Glomerular visceral epithelial cell (primary cell): ENCODE results near the gene ZSWIM2.
"Not testable (repeated sequence)": the region's sequence is repeated elsewhere in the genome, so short reads cannot be mapped to it uniquely, and the experiment has no call there.

ENCODE experiments used
- DNase-seq: peaks from one replicate; pipeline ENCODE4 v3.0.0-alpha.2; 2016; ENCODE audit errors: extremely low spot score

Gene ZSWIM2

GRCh38 chr2:186848873-186849578 lies at the start of gene ZSWIM2:
TSS of gene ZSWIM2 (minus strand) at chr2:186849170. CDS start at chr2:186849130, 40 bp downstream.
- peak; percentile 73 for DNase-seq

DNA sequence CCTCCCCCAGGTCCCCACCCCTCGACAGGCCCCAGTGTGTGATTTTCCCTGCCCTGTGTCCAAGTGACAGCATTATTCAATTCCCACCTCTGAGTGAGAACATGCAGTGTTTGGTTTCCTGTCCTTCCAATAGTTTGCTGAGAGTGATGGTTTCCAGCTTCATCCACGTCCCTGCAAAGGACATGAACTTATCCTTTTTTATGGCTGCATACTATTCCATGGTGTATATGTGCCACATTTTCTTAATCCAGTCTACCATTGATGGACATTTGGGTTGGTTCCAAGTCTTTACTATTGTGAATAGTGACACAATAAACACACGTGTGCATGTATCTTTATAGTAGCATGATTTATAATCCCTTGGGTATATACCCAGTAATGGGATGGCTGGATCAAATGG lies 47.2 kb upstream of the ZSWIM2 start:
- not testable (repeated sequence) for DNase-seq

GRCh38 chr2:186895451-186895850 lies 46.5 kb upstream of the ZSWIM2 start:
- DNase-seq = no peak

DNA sequence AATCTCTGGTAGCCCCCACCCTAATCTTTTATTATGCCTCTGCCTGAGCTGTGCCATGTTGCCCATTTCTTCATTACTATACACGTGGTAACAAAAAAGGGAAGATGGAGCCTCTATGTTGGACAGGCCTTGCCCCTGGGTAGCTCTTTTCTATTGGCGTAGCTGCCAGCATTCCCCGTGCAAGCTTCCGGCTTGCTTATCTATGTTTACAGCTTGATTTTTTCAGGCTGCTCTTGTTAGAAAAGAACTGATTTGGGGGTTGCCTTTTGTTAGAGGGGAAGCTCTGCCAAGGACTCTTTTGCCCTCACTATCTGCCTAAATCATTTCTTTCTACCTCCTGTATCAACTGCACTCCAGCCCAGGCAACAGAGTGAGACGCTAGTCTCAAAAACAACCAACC lies 45.5 kb upstream of the ZSWIM2 start:
- DNase-seq = no peak

- no peak for DNase-seq
These were observed 43.9 kb upstream of the ZSWIM2 start for GRCh38 chr2:186892821-186893220.

- DNase-seq = no peak
These were observed 42.2 kb upstream of the ZSWIM2 start for GRCh38 chr2:186891185-186891621.

DNA sequence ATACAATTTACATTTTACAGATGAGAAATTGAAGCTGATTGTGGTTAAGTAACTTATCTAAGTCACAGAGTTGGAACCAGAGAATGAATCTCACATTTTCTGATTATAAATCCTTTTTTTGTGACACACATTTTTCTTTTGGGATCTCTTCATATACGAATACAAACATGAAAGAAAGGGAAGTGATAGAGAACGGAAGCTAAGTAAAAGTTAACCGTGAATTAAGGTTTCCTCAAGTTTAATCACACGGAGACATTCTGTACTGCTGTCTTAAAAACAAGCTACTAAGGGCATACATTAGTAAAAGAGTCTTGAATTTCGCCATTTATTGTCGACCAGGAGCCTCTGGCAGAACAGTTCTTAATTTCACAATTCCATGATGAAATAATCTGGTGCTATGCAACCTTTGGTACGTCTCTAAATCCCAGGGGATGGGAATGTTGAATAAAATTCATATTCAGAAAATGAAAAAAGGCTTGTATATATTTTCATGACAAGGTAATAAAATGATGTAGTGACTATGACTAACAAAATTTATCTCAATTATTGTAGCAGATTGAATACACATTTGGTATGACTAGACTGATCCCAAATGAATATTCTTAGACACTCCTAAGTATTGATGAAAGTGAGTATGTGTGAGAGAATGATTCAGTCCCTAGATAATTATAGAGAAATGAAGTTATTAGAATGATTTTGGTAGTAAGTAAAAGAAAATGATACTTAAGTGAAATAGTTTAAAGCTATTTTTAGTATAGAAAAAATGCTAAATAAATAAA lies 40.3 kb upstream of the ZSWIM2 start:
- no peak for DNase-seq

GRCh38 chr2:186887107-186888090 lies 38.4 kb upstream of the ZSWIM2 start:
- DNase-seq = no peak

DNA sequence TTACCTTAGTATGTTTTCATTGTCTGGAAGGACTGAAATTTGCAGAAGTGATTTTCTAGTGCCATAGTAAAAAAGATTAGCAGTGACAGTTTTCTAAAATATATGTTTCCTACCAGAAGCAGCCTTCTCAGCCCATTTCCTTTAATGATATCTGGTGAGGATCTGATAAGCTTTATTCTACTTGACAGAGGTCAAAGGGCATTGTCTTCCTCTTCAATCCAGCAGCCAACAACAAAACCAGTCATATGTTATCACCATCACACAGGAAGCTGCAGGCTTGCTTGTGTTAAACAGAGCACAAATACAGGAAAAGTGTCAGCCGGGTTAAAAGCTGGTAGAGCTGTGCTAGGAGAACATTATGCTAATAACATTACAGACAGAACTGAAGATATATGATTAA lies 35.6 kb upstream of the ZSWIM2 start:
- DNase-seq = no peak

GRCh38 chr2:186883666-186884065 lies 34.7 kb upstream of the ZSWIM2 start:
- DNase-seq = no peak

DNA sequence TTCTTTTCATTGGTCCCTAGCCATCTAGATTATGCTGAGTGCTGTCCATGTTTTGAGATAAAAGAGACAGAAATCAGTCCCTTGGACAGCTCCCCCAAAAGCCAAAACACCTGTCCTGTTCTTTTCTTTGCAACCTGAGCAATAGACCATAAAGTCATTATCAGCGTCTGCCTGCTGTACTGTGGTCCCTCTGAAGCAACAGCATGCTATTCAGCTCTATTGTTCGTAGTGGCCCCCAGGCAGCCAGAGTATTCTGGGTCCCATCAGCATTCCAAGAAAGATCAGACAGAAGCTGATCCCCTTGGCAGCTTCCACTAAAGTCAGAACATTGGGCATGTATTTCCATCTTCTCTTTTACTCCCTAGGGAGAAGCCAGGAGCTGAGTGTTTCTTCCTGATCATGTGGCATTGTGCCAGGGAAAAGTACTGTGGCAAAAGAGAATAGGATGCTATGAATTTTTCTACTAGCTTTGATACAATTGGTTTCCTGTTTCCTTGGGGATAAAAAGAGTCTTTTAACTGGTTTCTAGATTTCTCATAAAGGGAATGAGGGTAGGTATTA lies 33.6 kb upstream of the ZSWIM2 start:
- DNase-seq = no peak

GRCh38 chr2:186881660-186882059 lies 32.7 kb upstream of the ZSWIM2 start:
- DNase-seq = no peak

GRCh38 chr2:186879312-186879711 lies 30.3 kb upstream of the ZSWIM2 start:
- no peak for DNase-seq

- DNase-seq = no peak
These were observed 25.7 kb upstream of the ZSWIM2 start for GRCh38 chr2:186874713-186875112.

GRCh38 chr2:186871881-186872280 lies 22.9 kb upstream of the ZSWIM2 start:
- DNase-seq = no peak

DNA sequence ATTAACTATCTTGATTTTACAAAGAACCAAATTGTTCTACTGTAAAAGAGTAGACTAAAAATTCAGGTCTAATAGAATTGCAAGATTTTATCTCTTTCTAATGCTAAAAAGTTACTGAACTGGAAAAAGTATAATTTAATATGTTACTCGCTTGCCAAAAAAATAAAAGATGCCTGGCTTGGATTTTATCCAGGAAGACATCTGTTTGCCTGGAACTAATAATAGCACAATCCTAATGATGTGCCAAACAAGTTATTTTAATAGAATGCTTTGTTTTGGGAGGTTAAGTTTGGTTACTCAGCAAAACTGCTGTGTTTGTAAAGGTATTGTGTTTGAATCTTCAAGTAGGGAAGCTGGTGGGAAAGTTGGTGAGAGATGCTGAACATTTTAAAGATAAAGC lies 19.4 kb upstream of the ZSWIM2 start:
- DNase-seq = no peak

DNA sequence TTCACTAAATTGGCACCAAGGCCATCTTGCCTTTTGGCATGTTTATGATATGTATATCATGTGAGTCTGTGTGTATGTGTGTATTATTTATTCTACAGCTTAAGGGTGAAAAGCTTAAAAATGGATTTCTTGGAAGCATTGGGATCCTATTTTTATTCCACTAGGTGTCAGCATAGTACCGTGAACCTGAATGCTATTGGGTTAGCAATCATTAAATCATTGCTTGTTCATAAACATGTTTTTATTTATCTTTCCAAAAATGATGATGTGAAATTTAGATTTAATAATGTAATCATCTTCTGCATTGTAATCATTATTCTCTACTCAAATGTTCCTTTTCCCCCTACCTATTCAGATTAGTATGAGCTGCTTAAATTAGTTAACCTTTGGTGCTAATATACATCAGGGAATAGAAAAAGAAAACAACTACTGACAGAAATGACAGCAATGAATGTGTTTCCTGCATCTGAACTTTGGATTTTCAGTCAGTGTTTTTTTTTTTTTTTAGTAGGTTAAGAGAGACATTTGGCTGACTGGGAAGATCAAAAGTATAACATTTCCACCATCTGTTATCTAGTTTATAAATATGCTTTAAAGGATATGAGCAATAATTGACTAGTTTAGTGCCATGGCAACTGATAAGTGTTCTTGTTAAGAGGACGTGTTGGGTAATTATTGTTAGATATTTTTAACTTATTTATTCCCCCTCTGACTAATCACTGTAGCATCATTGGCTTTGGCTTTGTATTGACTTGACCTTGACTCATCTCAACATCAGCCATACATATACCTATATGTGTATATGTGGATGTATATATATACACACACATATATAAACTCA lies 14.1 kb upstream of the ZSWIM2 start:
- peak; percentile 41 for DNase-seq

- no peak for DNase-seq
These were observed 6.2 kb upstream of the ZSWIM2 start for GRCh38 chr2:186855216-186855615.

- no peak for DNase-seq
These were observed 5.0 kb upstream of the ZSWIM2 start for GRCh38 chr2:186853951-186854350.

DNA sequence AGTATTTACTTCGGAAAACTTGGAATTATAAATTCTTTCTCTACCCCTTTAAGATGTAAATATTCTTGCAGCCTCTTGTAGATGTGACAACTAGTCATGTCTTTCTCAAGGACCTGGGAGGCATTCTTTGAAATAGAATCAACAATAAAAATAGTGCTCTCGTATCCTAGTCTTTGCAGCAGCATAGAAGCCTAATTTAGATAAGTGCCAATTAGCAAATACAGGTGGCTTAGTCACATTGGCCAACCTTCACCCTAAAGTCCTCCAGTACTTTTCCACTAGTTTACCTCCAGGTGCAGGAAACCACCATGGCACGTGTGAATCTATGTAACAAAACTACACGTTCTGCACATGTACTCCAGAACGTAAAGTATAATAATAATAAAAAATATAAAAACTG lies 3.5 kb upstream of the ZSWIM2 start:
- DNase-seq = no peak

- DNase-seq = no peak
These were observed 6.6 kb downstream of the ZSWIM2 start for GRCh38 chr2:186842373-186842772.
